GM18507 (cell line): Measurements from ENCODE around the gene RASL10B.

Experiments used
- DNase-seq: peaks from one replicate; pipeline ENCODE4 v3.0.0; 2011; ENCODE audit warnings: low read depth; ENCODE audit not compliant: insufficient read length; ENCODE audit errors: extremely low spot score
- FAIRE-seq: peaks from 2 replicates; lab custom pipeline; 2011; peaks lifted over from hg19 to GRCh38; lab: Jason Lieb, UNC

RASL10B gene

GRCh38 chr17:35786941-35787432 is 55.5 kb downstream of the RASL10B start:
- DNase-seq (no peak), FAIRE-seq (no peak)

GRCh38 chr17:35788477-35789368 is 57.3 kb downstream of the RASL10B start:
- FAIRE-seq (no peak), DNase-seq (no peak)

- FAIRE-seq (no peak), DNase-seq (no peak)
Observed at GRCh38 chr17:35790841-35791240, 59.4 kb downstream of the RASL10B start.

GRCh38 chr17:35791681-35792350 is 60.4 kb downstream of the RASL10B start:
- DNase-seq (no peak), FAIRE-seq (no peak)
